Measurements from ENCODE around the gene PLEKHH1.

DNA sequence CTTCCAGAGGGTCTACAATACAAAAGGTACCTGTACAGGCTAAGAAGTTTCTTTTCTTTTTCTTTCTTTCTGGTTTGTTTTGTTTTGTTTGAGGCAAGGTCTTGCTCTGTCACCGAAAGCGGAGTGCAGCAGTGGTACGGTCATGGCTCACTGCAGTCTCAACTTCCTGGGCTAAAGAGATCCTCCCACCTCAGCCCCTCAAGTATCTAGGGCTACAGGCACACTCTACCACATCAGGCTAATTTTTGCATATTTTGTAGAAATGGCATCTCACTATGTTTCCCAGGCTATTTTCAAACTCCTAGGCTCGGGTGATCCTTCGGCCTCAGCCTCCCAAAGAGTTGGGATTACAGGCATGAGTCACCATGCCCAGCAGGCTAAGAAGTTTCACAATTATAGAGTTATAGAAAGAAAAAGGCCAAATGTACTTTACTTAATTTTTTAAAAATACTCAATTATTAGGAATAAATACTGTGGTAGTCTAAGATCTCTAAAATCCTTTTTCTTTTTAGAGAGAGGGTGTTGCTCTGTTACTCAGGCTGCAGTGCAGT lies 70.0 kb downstream of the PLEKHH1 start:
- TF ChIP-seq CTCF (IDR thresholded peaks at IDR 0.05) (no peak), POLR2A (IDR thresholded peaks at IDR 0.05) (no peak)
